ENCODE data around the gene PIGW.

GRCh38 chr17:36566081-36566480, 31.3 kb downstream of the PIGW start:
- TF ChIP-seq RAD21 (IDR thresholded peaks at IDR 0.05; ENCODE audit: insufficient read depth, low read depth, low read length) (no peak), YBX1 (IDR thresholded peaks at IDR 0.05) (no peak), SUZ12 (IDR thresholded peaks at IDR 0.05; ENCODE audit: unreplicated experiment) (no peak), CTCF (IDR thresholded peaks at IDR 0.05 in 2 of 3, conservative IDR thresholded peaks at IDR 0.05 in 1 of 3; ENCODE audit: control insufficient read depth in 2 of 3, extremely low read depth in 1 of 3, insufficient read depth in 1 of 3, low read depth in 3 of 3, low read length in 3 of 3) (no peak), HCFC1 (IDR thresholded peaks at IDR 0.05; ENCODE audit: low read length) (no peak), NFYB (IDR thresholded peaks at IDR 0.05; ENCODE audit: insufficient read depth, low read depth, low read length) (no peak), ZNF687 (IDR thresholded peaks at IDR 0.05) (no peak), HDGF (IDR thresholded peaks at IDR 0.05) (no peak), SP1 (IDR thresholded peaks at IDR 0.05; ENCODE audit: low read depth, low read length) (no peak), E4F1 (IDR thresholded peaks at IDR 0.05; ENCODE audit: borderline replicate concordance, partially characterized antibody) (no peak), EZH2 (IDR thresholded peaks at IDR 0.05; ENCODE audit: borderline replicate concordance, control insufficient read depth, low read depth, low read length) (no peak)
